ENCODE results near the gene HNRNPAB.

- TF ChIP-seq, protein P1, sequence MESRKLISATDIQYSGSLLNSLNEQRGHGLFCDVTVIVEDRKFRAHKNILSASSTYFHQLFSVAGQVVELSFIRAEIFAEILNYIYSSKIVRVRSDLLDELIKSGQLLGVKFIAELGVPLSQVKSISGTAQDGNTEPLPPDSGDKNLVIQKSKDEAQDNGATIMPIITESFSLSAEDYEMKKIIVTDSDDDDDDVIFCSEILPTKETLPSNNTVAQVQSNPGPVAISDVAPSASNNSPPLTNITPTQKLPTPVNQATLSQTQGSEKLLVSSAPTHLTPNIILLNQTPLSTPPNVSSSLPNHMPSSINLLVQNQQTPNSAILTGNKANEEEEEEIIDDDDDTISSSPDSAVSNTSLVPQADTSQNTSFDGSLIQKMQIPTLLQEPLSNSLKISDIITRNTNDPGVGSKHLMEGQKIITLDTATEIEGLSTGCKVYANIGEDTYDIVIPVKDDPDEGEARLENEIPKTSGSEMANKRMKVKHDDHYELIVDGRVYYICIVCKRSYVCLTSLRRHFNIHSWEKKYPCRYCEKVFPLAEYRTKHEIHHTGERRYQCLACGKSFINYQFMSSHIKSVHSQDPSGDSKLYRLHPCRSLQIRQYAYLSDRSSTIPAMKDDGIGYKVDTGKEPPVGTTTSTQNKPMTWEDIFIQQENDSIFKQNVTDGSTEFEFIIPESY (IDR thresholded peaks at IDR 0.05) = no peak
- TF ChIP-seq, protein P2, sequence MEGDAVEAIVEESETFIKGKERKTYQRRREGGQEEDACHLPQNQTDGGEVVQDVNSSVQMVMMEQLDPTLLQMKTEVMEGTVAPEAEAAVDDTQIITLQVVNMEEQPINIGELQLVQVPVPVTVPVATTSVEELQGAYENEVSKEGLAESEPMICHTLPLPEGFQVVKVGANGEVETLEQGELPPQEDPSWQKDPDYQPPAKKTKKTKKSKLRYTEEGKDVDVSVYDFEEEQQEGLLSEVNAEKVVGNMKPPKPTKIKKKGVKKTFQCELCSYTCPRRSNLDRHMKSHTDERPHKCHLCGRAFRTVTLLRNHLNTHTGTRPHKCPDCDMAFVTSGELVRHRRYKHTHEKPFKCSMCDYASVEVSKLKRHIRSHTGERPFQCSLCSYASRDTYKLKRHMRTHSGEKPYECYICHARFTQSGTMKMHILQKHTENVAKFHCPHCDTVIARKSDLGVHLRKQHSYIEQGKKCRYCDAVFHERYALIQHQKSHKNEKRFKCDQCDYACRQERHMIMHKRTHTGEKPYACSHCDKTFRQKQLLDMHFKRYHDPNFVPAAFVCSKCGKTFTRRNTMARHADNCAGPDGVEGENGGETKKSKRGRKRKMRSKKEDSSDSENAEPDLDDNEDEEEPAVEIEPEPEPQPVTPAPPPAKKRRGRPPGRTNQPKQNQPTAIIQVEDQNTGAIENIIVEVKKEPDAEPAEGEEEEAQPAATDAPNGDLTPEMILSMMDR (IDR thresholded peaks at IDR 0.05; ENCODE audit: low read depth, low read length, missing input control) = no peak
- TF ChIP-seq TAF1 (conservative IDR thresholded peaks at IDR 0.05) = no peak
- TF ChIP-seq SP1 (IDR thresholded peaks at IDR 0.05) = no peak
- TF ChIP-seq, protein P3, sequence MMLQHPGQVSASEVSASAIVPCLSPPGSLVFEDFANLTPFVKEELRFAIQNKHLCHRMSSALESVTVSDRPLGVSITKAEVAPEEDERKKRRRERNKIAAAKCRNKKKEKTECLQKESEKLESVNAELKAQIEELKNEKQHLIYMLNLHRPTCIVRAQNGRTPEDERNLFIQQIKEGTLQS (IDR thresholded peaks at IDR 0.05) = no peak
- TF ChIP-seq, protein P4, sequence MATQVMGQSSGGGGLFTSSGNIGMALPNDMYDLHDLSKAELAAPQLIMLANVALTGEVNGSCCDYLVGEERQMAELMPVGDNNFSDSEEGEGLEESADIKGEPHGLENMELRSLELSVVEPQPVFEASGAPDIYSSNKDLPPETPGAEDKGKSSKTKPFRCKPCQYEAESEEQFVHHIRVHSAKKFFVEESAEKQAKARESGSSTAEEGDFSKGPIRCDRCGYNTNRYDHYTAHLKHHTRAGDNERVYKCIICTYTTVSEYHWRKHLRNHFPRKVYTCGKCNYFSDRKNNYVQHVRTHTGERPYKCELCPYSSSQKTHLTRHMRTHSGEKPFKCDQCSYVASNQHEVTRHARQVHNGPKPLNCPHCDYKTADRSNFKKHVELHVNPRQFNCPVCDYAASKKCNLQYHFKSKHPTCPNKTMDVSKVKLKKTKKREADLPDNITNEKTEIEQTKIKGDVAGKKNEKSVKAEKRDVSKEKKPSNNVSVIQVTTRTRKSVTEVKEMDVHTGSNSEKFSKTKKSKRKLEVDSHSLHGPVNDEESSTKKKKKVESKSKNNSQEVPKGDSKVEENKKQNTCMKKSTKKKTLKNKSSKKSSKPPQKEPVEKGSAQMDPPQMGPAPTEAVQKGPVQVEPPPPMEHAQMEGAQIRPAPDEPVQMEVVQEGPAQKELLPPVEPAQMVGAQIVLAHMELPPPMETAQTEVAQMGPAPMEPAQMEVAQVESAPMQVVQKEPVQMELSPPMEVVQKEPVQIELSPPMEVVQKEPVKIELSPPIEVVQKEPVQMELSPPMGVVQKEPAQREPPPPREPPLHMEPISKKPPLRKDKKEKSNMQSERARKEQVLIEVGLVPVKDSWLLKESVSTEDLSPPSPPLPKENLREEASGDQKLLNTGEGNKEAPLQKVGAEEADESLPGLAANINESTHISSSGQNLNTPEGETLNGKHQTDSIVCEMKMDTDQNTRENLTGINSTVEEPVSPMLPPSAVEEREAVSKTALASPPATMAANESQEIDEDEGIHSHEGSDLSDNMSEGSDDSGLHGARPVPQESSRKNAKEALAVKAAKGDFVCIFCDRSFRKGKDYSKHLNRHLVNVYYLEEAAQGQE (IDR thresholded peaks at IDR 0.05) = no peak
- TF ChIP-seq RXRA (IDR thresholded peaks at IDR 0.05) = no peak
- TF ChIP-seq RAD21 (IDR thresholded peaks at IDR 0.05) = no peak
- no peak for TF ChIP-seq GABPA (IDR thresholded peaks at IDR 0.05 in 1 of 2, conservative IDR thresholded peaks at IDR 0.05 in 1 of 2)
- no peak for TF ChIP-seq YY1 (IDR thresholded peaks at IDR 0.05)
- TF ChIP-seq, protein P5, sequence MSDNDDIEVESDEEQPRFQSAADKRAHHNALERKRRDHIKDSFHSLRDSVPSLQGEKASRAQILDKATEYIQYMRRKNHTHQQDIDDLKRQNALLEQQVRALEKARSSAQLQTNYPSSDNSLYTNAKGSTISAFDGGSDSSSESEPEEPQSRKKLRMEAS (IDR thresholded peaks at IDR 0.05) = no peak
- TF ChIP-seq JUND (IDR thresholded peaks at IDR 0.05) = no peak
Measured at GRCh38 chr5:178223196-178223773, 19.0 kb downstream of the HNRNPAB start.
